ENCODE results near the gene RUNDC3A.

RUNDC3A gene

GRCh38 chr17:44283344-44284023, 24.9 kb upstream of the RUNDC3A start:
- no peak for DNase-seq (ENCODE audit: low read depth, low spot score)

- DNase-seq (ENCODE audit: low read depth, low spot score): no peak
These were observed 24.4 kb upstream of the RUNDC3A start for GRCh38 chr17:44284024-44284400.

GRCh38 chr17:44287651-44288050, 20.8 kb upstream of the RUNDC3A start:
- DNase-seq (ENCODE audit: low read depth, low spot score): no peak

- DNase-seq (ENCODE audit: low read depth, low spot score): no peak
These were observed 14.7 kb upstream of the RUNDC3A start for GRCh38 chr17:44293509-44294226.

- no peak for DNase-seq (ENCODE audit: low read depth, low spot score)
These were observed 10.4 kb upstream of the RUNDC3A start for GRCh38 chr17:44297975-44298374.

- no peak for DNase-seq (ENCODE audit: low read depth, low spot score)
These were observed 3.8 kb upstream of the RUNDC3A start for GRCh38 chr17:44304651-44305050.

- DNase-seq (ENCODE audit: low read depth, low spot score): no peak
These were observed 814 bp upstream of the RUNDC3A start for GRCh38 chr17:44307387-44308186.

GRCh38 chr17:44308865-44309264, 464 bp downstream of the RUNDC3A start:
- DNase-seq (ENCODE audit: low read depth, low spot score): no peak

- no peak for DNase-seq (ENCODE audit: low read depth, low spot score)
These were observed 1.1 kb downstream of the RUNDC3A start for GRCh38 chr17:44309472-44309871.

GRCh38 chr17:44310188-44310587, 1.8 kb downstream of the RUNDC3A start:
- DNase-seq (ENCODE audit: low read depth, low spot score): no peak

- no peak for DNase-seq (ENCODE audit: low read depth, low spot score)
These were observed 2.4 kb downstream of the RUNDC3A start for GRCh38 chr17:44310609-44311376.

GRCh38 chr17:44311562-44312181, 3.3 kb downstream of the RUNDC3A start:
- no peak for DNase-seq (ENCODE audit: low read depth, low spot score)

GRCh38 chr17:44312396-44313104, 4.1 kb downstream of the RUNDC3A start:
- DNase-seq (ENCODE audit: low read depth, low spot score): no peak

GRCh38 chr17:44314031-44314430, 5.6 kb downstream of the RUNDC3A start:
- no peak for DNase-seq (ENCODE audit: low read depth, low spot score)

- no peak for DNase-seq (ENCODE audit: low read depth, low spot score)
These were observed 6.1 kb downstream of the RUNDC3A start for GRCh38 chr17:44314524-44314868.

GRCh38 chr17:44314869-44315661, 6.7 kb downstream of the RUNDC3A start:
- DNase-seq (ENCODE audit: low read depth, low spot score): no peak

GRCh38 chr17:44315760-44316731, 7.6 kb downstream of the RUNDC3A start:
- DNase-seq (ENCODE audit: low read depth, low spot score): no peak

GRCh38 chr17:44317545-44317944, 9.1 kb downstream of the RUNDC3A start:
- no peak for DNase-seq (ENCODE audit: low read depth, low spot score)

Data from brain pericyte (primary cell).